HG02571 (cell line): Measurements from ENCODE around the gene IL2RA.
"Not testable (repeated sequence)": the region's sequence is repeated elsewhere in the genome, so short reads cannot be mapped to it uniquely, and the experiment has no call there.

Source experiments
- ATAC-seq: cut with Tn5 transposase; IDR thresholded peaks from one replicate; pipeline ENCODE4 v1.9.1; 2021; ENCODE audit warnings: mild to moderate bottlenecking, moderate library complexity; ENCODE audit not compliant: unreplicated experiment

IL2RA gene

DNA sequence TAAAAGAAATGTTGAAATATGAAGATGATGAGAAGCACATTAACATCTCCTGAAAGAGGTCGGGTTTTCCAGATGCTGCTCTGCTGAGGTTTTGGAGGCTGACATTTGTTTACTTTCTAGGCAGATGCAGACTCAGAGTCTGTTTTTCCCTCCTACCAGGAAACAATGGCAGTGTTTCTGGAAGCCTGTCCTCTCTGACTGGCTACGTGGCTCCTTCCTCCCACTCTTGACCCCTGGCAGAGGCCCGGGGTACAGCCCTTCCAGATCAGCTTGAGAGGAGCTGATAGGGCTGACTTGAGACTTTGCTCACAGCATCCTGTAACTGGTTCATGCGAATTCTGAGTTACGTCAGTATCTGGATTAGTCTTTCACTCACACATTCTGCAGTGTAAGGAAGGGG lies 43.7 kb downstream of the IL2RA start:
- ATAC-seq = no peak

DNA sequence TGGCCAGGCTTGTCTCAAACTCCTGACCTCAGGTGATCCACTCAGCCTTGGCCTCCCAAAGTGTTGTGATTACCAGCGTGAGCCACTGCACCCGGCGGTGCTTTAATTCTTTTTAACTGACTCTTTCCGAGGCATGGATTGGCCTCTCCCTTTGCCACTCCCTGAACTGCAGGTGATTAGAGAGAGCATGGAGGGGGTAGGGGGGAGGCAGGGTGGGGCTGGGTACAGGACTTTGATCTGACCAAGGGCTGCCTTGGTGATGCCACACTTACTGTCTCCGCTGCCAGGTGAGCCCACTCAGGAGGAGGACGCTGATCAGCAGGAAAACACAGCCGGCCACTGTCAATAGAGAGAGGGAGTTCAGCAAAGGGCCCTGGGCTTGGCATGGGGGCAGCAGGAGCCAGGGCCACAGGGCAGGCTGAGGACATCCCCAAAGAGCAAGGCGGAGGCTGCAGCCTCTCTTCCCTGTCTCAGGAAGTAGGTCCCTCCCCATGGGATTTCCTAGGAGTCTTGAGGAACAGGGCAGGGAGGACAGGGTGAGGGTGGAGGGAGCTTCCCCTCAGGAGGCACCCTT lies 44.3 kb downstream of the IL2RA start:
- ATAC-seq = no peak

DNA sequence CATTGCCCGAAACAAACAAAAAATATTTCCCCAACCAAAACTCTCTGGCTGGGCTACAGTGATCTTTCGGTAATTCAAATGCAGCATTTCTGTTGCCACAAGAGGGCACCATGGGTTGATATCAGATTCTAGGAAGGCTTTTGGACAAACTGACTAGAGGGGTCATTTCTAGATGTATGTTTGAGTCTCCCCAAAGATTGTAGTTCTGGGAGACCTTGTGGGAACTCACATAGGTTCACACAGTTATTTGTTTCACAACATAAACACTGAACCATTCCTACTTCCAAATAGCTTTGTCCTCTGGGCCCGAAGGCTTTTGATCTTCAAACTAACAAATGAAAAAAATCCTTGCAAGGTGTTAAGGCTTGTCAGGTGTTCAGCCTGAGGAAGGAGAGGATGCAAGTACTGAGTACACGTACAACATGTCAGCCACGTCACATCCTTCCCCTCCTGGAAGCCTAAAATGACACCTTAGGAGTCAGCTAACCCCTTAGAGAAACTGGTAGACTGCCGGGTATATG lies 47.9 kb downstream of the IL2RA start:
- no peak for ATAC-seq

DNA sequence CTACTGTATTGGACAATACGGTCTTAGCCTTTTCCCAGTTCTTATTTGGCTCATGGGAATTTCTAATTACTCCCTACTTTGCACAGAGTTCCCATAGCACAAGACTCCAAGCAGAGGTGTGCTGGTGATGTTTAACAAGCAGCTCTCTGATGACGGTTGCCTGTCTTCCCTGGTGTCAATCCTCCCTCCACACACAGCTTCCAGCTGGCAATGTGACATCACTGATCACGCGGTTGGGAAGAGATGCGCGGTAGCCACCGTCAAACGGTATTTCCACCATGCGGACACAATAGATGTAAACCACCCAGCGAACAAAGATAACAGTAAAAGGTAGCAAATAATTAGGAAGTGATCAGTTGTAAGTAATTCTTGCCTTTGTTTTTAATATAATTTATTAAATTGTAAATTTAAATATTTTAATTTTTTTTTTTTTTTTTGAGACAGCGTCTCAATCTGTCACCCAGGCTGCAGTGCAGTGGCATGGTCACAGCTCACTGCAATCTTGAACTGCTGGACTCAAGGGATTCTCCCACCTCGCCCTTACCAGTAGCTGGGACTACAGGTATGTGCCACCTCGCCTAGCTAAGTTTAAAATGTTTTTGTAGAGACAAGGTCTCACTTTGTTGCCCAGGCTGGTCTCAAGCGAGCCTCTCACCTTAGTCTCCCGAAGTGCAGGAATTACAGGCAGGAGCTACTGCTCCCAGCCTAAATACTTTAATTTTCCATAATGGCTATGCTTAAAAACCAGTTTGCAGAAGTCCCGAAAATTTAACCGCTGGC lies 48.6 kb downstream of the IL2RA start:
- no peak for ATAC-seq

DNA sequence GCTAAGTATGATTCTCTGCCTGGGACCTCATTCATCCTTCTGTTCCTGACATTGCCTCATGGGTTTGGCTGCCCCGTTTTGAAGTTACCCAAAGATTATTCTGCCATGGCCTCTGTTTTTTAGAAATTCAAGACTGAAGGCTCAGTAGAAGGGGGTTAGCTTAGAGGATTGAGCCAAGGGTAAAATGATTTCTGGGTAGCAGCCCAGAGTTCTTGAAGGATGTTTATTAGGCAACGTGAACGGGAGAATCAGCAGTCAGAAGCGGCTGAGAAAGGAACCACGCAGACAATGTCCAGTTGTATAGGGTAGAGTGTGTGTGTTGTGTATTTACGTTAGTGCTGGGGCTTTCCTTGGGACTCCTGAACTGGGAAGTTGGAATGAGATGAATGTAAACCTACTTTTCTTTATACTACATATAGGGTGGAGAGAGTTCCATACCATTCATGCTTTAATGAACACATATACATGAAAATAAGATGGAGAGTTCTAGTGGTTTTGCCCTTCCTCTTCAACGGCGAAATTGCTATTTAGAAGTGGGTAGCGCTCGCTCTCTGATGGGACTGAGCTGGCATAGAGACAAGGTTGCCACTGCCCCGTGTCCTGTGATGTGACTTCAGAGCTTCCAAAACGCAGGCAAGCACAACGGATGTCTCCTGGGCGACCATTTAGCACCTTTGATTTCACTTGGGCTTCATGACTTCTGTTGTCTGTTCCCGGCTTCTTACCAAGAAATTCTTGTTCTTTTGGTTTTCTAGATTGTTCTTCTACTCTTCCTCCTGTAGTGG lies 49.9 kb downstream of the IL2RA start:
- no peak for ATAC-seq

DNA sequence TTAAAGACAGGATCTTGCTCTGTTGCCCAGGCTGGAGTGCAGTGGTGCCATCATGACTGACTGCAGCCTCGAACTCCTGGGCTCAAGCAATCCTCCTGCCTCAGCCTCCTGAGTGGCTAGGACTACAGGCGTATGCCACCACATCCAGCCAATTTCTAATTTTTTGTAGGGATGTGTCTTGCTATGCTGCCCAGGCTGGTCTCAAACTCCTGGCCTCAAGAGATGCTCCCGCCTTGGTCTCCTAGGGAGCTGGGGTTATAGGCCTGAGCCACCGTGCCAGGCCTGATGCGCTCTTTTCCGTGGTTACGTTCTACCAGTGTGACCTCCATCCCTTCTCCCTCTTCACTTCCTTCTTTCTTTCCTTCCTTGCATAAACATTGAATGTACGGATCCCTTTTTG lies 50.6 kb downstream of the IL2RA start:
- no peak for ATAC-seq

DNA sequence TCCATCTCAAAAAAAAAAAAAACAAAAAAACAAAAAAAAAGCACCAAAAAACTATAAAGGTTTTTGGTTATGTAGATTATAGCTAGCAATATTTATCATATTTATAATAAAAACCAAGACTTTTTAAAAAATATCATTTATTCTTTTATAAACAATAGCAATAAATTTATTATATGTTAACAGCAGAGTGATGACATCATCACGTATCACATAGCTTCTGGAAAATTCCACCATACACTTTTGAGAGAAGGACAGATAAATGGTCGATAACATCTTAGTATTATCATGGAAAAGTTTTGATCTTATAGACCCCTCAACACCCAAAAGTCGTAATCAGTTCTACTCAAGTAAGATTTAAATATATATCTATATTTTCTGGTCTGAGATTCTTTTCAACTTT lies 51.6 kb downstream of the IL2RA start:
- no peak for ATAC-seq

DNA sequence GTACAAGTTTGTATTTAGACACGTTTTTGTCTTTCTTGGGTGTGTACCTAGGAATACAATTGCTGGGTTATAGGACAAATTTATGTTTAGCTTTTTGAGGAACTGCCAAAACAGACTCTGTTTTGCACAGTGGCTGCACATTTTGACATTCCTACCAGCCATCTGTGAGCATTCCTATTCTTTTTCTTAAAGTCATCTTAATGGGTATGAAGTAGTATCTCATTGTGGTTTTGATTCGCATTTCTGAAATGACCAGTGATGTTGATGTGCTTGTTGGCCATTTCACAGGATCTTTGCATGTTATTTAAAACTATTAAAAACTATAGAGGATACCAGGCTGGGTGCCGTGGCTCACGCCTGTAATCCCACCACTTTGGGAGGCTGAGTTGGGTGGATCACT lies 52.2 kb downstream of the IL2RA start:
- no peak for ATAC-seq

DNA sequence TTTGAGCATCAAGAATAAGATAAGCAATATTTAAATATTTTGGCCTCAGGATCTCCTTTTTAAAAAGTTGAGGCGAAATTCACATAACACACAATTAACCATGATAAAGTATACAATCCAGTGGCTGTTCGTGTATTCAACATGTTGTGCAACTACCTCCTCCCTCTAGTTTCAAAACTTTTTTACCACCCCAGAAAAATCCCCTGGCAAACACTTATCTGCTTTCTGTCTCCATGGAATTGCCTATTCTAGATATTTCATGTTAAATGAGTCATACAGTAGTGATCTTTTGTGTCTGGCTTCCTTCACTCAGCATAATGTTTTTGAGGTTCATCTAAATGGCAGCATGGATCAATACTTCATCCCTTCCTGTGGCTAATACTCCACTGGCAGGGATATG lies 53.0 kb downstream of the IL2RA start:
- ATAC-seq = no peak

DNA sequence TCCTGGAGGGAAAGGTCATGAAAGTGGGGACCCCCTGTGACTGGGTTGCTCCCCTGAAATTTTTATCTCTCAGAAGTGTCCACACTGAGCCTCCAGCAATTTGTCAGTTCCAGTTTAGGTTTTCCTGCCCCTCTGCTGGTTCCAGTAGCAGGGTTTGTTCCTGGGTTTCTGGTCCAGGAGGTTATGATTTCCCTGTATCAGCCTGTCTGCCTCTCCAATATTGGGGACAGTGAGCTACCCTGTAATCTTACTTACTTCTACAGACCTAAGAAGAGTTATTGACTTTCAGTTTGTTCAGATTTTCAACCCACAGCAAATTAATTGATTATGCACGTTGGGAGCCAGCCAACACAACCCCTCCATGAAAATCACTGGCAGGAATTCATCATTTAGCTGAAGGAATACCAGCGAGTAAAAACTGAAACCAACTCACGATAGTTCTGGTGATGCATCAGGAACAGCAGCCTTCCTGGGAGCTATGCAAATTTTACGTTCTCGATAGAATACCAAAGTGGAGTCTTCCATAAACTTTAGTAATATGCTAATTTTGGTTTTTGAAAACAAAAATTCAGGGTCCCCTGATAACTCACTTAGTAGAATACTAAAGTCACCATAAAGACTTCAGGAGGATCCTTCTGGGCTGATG lies 53.5 kb downstream of the IL2RA start:
- no peak for ATAC-seq

DNA sequence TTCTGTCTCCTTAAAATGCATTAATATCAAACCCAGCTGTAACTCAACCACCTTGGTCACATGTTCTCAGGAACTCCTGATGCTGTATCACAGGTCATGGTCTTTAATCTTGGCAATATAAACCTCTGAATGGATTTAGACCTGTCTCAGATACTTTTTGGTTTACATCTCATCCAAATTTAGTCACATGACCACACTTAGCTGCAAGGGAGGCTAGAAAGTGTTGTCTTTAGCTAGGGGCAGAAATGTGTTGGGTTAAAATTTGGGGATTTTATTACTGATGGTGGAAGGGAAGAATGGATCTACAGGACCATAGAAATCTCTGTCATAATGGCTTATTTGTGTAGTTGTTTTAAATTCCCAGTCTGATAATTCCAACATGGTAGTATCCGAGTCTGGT lies 55.2 kb downstream of the IL2RA start:
- no peak for ATAC-seq

DNA sequence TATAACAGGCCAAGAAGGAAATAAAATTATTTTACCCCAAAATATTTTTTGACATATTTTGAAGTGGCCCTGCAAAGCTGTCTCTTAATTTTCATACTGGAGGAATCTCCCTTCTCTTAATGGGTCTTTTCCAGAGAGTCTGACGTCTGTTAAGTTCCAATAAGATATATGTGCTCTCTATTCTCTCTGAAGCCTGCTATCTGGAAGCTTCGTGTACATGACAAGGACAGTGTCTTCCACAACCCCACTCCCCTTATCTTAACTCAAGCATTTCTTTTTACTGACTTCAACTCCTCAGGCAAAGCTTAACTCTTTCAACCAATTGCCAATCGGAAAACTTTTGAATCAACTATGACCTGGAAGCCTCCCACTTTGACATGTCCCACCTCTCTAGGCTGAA lies 55.6 kb downstream of the IL2RA start:
- no peak for ATAC-seq

DNA sequence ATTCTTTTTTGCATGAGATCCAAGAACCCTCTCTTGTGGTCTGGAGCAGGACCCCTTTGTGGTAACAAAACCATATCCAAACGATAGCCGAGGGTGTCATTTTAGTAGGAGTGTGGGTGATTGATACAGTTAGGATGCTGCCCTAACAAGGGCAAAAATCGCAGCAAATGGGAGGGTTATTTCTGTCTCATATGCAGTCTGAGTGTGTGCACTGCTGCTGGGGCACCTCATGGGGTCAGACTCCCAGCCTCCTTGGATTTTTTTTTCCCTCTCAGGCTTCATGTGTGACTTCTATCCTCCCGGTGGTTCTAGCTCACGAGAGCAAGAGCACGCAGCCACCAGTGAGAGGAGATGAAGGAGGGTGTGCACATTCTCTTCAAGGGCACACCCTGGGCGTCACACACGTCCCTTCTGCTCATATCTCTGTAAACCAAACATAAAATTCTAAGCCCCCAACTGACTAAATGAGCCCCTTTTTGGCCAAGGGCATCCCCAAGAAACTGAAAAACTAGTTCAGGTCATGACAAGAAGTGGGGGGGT lies 56.2 kb downstream of the IL2RA start:
- ATAC-seq = no peak

DNA sequence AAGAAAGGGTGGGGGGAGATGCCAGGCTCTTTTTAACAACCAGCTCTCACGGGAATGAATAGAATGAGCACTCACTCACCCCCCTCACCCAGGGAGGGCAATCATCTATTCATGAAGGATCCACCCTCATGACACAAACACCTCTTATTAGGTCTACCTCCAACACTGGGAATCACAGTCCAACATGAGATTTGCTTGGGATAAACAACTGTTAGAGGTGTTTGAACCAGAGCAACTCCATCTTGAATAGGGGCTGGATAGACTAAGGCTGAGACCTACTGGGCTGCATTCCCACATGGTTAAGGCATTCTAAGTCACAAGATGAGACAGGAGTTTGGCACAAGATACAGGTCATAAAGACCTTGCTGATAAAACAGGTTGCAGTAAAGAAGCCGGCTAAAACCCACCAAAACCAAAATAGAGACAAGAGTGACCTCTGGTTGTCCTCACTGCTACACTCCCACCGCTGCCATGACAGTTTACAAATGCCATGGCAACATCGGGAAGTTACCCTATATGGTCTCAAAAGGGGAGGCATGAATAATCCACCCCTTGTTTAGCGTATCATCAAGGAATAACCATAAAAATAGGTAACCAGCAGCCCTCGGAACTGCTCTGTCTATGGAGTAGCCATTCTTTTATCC lies 56.9 kb downstream of the IL2RA start:
- not testable (repeated sequence) for ATAC-seq

DNA sequence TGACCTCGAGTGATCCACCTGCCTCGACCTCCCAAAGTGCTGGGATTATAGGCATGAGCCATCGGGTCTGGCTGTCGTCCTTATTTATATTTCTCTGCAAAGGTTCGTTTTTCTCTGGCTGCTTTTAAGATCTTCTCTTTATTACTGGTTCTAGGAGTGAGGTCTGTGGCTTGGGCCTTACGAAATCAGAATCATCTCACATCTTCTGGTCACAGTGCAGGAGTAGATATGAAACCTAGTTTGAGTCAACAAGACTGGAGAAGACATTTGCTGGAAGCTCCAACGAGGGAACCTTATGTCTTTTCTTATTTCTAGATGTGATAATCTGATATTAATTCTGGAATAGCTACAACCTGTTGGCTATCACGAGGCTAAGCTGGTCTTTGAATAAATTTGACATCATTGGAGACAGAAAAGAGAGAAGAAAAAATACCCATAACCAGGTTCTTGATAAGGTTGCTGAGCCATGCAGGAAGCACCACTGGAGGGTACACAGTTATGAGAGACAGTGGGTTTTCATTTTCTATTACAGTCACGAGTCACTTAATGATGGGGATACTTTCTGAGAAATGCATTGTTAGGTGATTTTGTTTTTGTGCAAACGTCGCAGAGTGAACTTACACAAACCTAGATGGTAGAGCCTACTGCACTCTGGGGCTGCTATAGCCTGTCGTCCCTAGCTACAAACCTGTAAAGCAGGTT lies 59.2 kb downstream of the IL2RA start:
- no peak for ATAC-seq

DNA sequence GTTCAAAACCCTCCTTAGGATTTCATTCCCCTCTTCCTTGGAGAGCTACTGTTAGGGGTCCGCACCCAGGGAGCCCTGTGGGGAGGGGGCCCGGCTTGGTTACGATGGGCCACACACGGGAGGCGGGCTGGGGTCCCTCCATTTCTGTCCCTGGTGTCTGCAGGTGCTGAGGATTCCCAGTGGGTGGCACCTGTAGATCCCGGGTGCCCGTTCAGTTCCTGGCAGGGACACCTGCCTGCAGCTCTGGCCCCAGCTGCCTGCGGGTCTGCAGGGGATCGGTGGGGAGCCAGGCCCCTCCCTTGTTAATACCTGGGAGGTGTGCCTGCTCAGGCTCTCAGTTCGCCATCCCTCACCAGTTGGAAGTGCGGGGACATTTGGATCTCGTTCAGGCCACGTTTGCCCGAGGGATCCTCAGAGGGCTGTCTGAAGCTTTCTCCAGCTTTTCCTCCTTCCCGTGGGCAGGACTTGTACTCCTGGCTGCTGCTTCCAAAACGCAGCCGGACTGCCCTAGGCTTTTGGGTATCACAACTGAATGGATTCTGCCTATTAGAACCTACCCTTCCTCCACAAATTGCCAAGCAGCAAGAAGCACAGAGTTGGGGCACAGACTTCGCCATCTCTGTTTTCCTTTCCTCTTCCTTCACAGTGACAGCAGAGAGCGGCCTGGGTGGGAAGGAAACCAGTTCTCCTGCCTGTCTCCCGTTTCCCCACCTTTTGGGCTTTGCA lies 62.6 kb downstream of the IL2RA start:
- no peak for ATAC-seq

DNA sequence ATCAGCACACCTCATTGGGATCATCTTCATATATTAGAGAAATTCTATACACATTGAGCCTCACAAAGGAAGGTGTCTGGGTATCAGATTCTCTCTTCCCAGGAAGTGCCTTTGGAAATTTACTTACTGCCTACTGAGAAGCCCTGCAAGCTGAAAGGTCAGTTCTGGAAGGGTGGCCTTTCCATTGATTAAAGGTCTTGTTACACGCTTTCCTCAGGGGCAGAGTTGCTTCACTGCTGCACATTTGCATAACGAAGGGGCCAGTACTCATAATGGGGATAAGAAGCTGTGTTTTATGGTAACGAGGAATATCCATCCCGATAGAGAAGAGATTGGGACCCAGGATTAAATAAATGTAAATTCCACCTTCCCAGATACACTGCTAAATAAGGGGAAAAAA lies 65.5 kb downstream of the IL2RA start:
- no peak for ATAC-seq

DNA sequence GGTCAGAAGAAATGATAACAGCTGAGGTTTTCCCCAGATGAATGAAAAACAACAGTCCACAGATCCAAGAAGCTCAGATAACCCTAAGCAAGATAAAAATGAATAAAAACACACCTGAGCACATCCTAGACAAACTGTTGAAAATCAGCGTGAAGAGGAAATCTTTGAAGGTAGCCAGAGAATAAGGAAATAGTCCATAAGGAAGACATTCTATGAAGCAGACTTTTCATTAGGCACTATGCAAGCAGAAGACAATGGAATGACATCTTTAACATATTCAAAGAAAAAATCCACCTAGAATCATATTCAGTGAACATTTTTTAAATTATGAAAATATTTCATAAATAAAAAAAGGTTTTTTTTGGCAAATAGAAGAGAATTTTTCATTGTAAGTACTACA lies 69.8 kb downstream of the IL2RA start:
- ATAC-seq = no peak

DNA sequence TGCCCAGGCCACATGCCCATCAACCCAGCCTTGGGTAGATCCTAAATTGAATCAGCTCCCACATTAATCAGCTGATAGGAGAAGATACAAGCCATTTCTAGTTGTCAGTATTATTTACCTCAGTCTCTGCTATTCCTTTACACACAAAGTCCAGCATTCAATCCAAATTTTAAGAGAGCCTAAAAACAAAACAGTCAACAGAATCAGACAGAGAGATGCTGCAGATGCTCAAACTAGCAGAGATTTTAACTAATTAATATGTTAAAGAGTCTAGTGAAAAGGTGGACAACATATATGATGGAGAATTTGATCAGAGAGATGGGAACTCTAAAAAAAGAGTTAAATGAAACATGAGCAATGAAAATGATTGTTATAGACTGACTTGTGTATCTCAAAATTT lies 70.5 kb downstream of the IL2RA start:
- ATAC-seq = no peak
